HepG2 (cell line): ENCODE data around the gene DUSP5. TPM values are rescaled to one million over a fixed set of nuclear protein-coding genes. Genes with fewer than 3 reads are reported as not detected.

Experiments used
- ATAC-seq: fragments of 200-7000 bp; cut with Tn5 transposase; 3 replicates; pipeline ENCODE4 v1.9.1; 2020; ENCODE audit warnings: mild to moderate bottlenecking, moderate library complexity
- BruUV-seq: library from RNA; stranded (reverse); fragments of 400-500 nt; replicated peaks from 2 replicates; lab custom pipeline; 2021; lab: Mats Ljungman, UMichigan
- CTCF ChIA-PET: fragments of 300-600 bp; formaldehyde crosslinking; extraction: SDS; loops from one replicate; lab custom pipeline; 2021; ENCODE audit warnings: low total read pairs, inconsistent platforms, low intra/inter-chr PET ratio; lab: Yijun Ruan, JAX
- POLR2A ChIA-PET: fragments of 350-600 bp; sonication (Branson Sonifier 250); formaldehyde crosslinking; loops from one replicate; lab custom pipeline; 2020; ENCODE audit warnings: antibody characterized with exemption, inconsistent platforms; lab: Yijun Ruan, JAX
- DNase-seq: peaks from one replicate; pipeline ENCODE4 v3.0.0-alpha.2; 2015; ENCODE audit warnings: low spot score
- FAIRE-seq: peaks from 3 replicates; lab custom pipeline; 2011; peaks lifted over from hg19 to GRCh38; lab: Jason Lieb, UNC
- H2AFZ ChIP-seq: one replicate; pipeline ENCODE4 v1.6.1; 2011; ENCODE audit warnings: low read length, inconsistent platforms
- H3K27ac ChIP-seq: fragments of 300-600 bp; 3 replicates; pipeline ENCODE4 v1.8.0; 2011; ENCODE audit warnings: mixed run types, mild to moderate bottlenecking, mixed read lengths, low read length, inconsistent platforms; ENCODE audit not compliant: insufficient read depth; ENCODE audit errors: extremely low read length
- H3K27me3 ChIP-seq, 2 experiments: fragments of 200-600 bp in 1 of 2; 2 replicates in 1 of 2; 3 replicates in 1 of 2; pipeline versions ENCODE4 v1.6.0 to v1.8.0; 2011; ENCODE audit warnings: low read length in 2 of 2, mild to moderate bottlenecking in 2 of 2, moderate library complexity in 2 of 2, inconsistent platforms in 1 of 2; ENCODE audit not compliant: insufficient read depth in 2 of 2, control insufficient read depth in 1 of 2
- H3K36me3 ChIP-seq, 2 experiments: fragments of 200-600 bp in 1 of 2; replicated peaks in 1 of 2; 2 replicates in 1 of 2; 3 replicates in 1 of 2; pipeline versions ENCODE4 v1.5.1 to v1.8.0; 2011; ENCODE audit warnings: low read length in 2 of 2, inconsistent platforms in 1 of 2; ENCODE audit not compliant: insufficient read depth in 2 of 2, control insufficient read depth in 1 of 2
- H3K4me1 ChIP-seq: 2 replicates; pipeline ENCODE4 v1.5.1; 2012; ENCODE audit warnings: low read length, inconsistent platforms; ENCODE audit not compliant: insufficient read depth
- H3K4me2 ChIP-seq: 2 replicates; pipeline ENCODE4 v1.6.0; 2011; ENCODE audit warnings: low read depth, low read length, inconsistent platforms
- H3K4me3 ChIP-seq, 3 experiments: fragments of 200-600 bp in 1 of 3; sonication (generic), shearing (Covaris generic) in 1 of 3; replicated peaks in 1 of 3; 2 replicates each; pipeline ENCODE4 v1.5.1; 2011 to 2016; ENCODE audit warnings: low read length in 3 of 3, inconsistent platforms in 2 of 3, low read depth in 2 of 3, mild to moderate bottlenecking in 2 of 3, control low read depth in 1 of 3, mixed read lengths in 1 of 3; ENCODE audit not compliant: insufficient read depth in 1 of 3
- H3K79me2 ChIP-seq: one replicate; pipeline ENCODE4 v1.6.1; 2011; ENCODE audit warnings: low read length, inconsistent platforms; ENCODE audit not compliant: insufficient read depth
- H3K9ac ChIP-seq: 2 replicates; pipeline ENCODE4 v1.6.0; 2011; ENCODE audit warnings: mild to moderate bottlenecking, low read depth, low read length, inconsistent platforms; ENCODE audit not compliant: insufficient read depth
- H3K9me3 ChIP-seq: 2 replicates; pipeline ENCODE4 v1.5.1; 2012; ENCODE audit warnings: mild to moderate bottlenecking, low read length
- H4K20me1 ChIP-seq: 2 replicates; pipeline ENCODE4 v1.6.0; 2011; ENCODE audit warnings: inconsistent platforms, mild to moderate bottlenecking, low read length, moderate library complexity; ENCODE audit not compliant: insufficient read depth
- ARNT2 ChIP-seq: sonication (generic); formaldehyde crosslinking; IDR thresholded peaks from 2 replicates; pipeline ENCODE4 v1.8.0; 2022; ENCODE audit warnings: mild to moderate bottlenecking, low read depth, missing genetic modification reagents, moderate library complexity
- CEBPB ChIP-seq: IDR thresholded peaks from 2 replicates; pipeline ENCODE4 v1.6.1; 2011; ENCODE audit warnings: low read depth, low read length, improper control_type of control experiment, borderline replicate concordance
- JDP2 ChIP-seq: sonication (generic); formaldehyde crosslinking; IDR thresholded peaks from 2 replicates; pipeline ENCODE4 v1.8.1; 2022; ENCODE audit warnings: missing genetic modification reagents, borderline replicate concordance
- KMT2B ChIP-seq: IDR thresholded peaks from 2 replicates; pipeline ENCODE4 v1.6.1; 2016; ENCODE audit warnings: missing genetic modification reagents, missing compliant biosample characterization
- RAD21 ChIP-seq: fragments of 450-650 bp; formaldehyde crosslinking; IDR thresholded peaks from 2 replicates; pipeline ENCODE4 v1.5.0; 2020; ENCODE audit warnings: mild to moderate bottlenecking
- SMC3 ChIP-seq: IDR thresholded peaks from 2 replicates; pipeline ENCODE4 v1.6.1; 2011; ENCODE audit warnings: low read length, improper control_type of control experiment
- SPEN ChIP-seq: sonication (generic); formaldehyde crosslinking; IDR thresholded peaks from 2 replicates; pipeline ENCODE4 v1.5.1; 2020; ENCODE audit warnings: low read depth, mild to moderate bottlenecking, missing genetic modification reagents
- STAG1 ChIP-seq: sonication (generic); formaldehyde crosslinking; IDR thresholded peaks from 2 replicates; pipeline ENCODE4 v1.4.0; 2020; ENCODE audit warnings: missing genetic modification reagents
- SYNCRIP ChIP-seq: fragments of 200-400 bp; formaldehyde crosslinking; IDR thresholded peaks from 2 replicates; pipeline ENCODE4 v1.6.1; 2018; ENCODE audit warnings: mild to moderate bottlenecking, low read depth, low read length; ENCODE audit not compliant: insufficient read depth
- ZNF124 ChIP-seq: sonication (generic); formaldehyde crosslinking; IDR thresholded peaks from 2 replicates; pipeline ENCODE4 v1.4.0; 2020; ENCODE audit warnings: missing genetic modification reagents
- ZNF232 ChIP-seq: sonication (generic); formaldehyde crosslinking; IDR thresholded peaks from 2 replicates; pipeline ENCODE4 v1.4.0; 2020; ENCODE audit warnings: missing genetic modification reagents, borderline replicate concordance
- WGBS: methylation state at CpG from one replicate; pipeline ENCODE4 v1.1.6; 2017; ENCODE audit warnings: low lambda C conversion rate; 5-methylcytosine and 5-hydroxymethylcytosine counted together
- in situ Hi-C: cut with HindIII; loops from 2 replicates; pipeline ENCODE4 v1.10.0; 2017; ENCODE audit warnings: low pct_unique_long_range_greater_than_20kb; ENCODE audit not compliant: extremely low pct_ligation_motif_present
- intact Hi-C: fragments of 100-400 bp; cut with micrococcal nuclease; formaldehyde crosslinking; loops from one replicate; pipeline ENCODE4 v1.10.0; 2022; ENCODE audit not compliant: unreplicated experiment
- polyA plus RNA-seq, 8 experiments: library from polyadenylated mRNA; depleted of rRNA in 3 of 8; stranded (reverse) in 7 of 8; unstranded in 1 of 8; fragments of >200 nt; fragmentation: Illumina TruSeq in 4 of 8; extraction: Trizol in 4 of 8; gene quantifications; 2 replicates each; pipeline versions ENCODE4 v1.2.1 to v1.2.3, GENCODE V29; 2011 to 2016; ENCODE audit warnings: low read depth in 4 of 8, missing spikeins in 1 of 8, mixed read lengths in 1 of 8; ENCODE audit not compliant: insufficient read depth in 1 of 8
- total RNA-seq, 5 experiments: library from RNA; depleted of rRNA; stranded (reverse); fragments of >200 nt; fragmentation: Illumina TruSeq; extraction: Trizol; gene quantifications; 2 replicates each; pipeline ENCODE4 v1.2.3, GENCODE V29; 2016; ENCODE audit warnings: low read depth in 1 of 5
- TF ChIP-seq, protein P1 (sequence below): sonication (generic); formaldehyde crosslinking; IDR thresholded peaks from 2 replicates; pipeline ENCODE4 v1.4.0; 2020; ENCODE audit warnings: missing genetic modification reagents, borderline replicate concordance
- TF ChIP-seq, protein P2 (sequence below): sonication (generic); formaldehyde crosslinking; IDR thresholded peaks from 2 replicates; pipeline ENCODE4 v1.9.0; 2021; ENCODE audit warnings: missing genetic modification reagents, mild to moderate bottlenecking, borderline replicate concordance
- TF ChIP-seq, protein P3 (sequence below): sonication (generic); formaldehyde crosslinking; IDR thresholded peaks from 2 replicates; pipeline ENCODE4 v1.5.0; 2020; ENCODE audit warnings: mild to moderate bottlenecking, missing genetic modification reagents, moderate library complexity

Gene DUSP5
- total and polyA plus RNA-seq, 2 of the 13 experiments (the other 11 are each of a cell fraction or from before 2014, with no cell fraction given) = 1.4 to 3.7 TPM

DNA sequence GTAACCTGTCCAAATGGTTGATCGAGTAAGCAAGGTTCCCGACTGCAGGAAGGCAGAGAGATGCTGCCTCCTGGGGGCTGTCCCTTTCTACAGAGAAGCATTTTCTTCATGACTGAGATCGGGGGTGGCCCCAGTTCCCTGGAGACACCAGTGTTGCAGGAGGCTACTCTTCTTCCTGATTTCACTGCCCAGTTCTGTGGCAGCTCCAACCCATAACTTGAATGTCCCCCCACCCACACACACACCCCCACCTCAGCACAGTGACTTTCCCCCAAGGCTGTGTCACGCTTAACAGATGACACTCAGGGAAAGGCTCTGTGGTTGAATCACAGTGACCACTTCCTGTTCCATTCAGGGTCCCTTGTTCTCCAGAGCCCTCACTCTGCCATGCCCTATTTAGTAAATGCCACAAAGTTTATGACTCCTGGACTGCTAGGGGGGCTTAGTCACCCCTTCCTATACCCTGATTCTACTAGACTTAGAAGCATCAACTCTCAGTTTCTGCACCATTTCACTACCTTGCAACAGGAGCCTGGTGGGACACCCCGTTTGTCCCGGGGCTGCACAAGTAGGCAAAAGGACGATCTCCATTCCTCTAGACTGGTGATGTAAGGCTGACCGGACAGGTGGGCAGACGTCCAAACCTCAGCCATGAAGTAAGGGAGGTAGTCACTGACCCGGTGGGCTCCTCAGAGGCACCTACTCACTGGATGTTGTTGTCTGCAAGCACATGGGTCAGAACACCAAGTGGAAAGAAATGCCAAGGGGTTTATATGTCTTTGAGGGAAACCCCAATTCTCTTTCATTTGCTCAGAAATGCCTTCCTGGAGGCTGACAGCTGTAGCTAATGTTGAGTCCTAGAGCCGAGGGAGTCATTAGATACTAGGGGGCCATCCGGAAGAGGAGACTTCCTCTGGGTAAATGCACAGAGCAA, 38.5 kb downstream of the DUSP5 start:
- H3K4me3 ChIP-seq = no peak overlapping the region
- POLR2A ChIA-PET = no interaction called here
- FAIRE-seq (no peak), DNase-seq (peak; percentile 20), ATAC-seq (peak; percentile 73)
- in situ Hi-C loops (no loop called here), intact Hi-C loops (no loop called here)
- no peaks in the 10 kb centered on the region for H3K9me3 ChIP-seq
- no peaks in the 10 kb centered on the region for H3K36me3 ChIP-seq
- H4K20me1 ChIP-seq = no peaks in the 10 kb centered on the region
- H3K27ac ChIP-seq = no peak overlapping the region
- H3K79me2 ChIP-seq = no peaks in the 10 kb centered on the region
- CTCF ChIA-PET = interaction anchor here (1.4 to 1.7 kb wide), 2 partner anchors 182 to 225 kb away, joined by 3 to 7 read pairs; no protein-coding TSS in a partner anchor
- H3K9ac ChIP-seq = no peak overlapping the region
- no TSS peak for BruUV-seq
- H3K27me3 ChIP-seq = peaks cover 1 to 8% of the 10 kb centered on the region in 2 experiments; a peak in 2 of 5 replicates
- TF ChIP-seq SYNCRIP (no peak), STAG1 (CRISPR knock-in tag) (peak; percentile 71), SMC3 (peak; percentile 63; the same call in 1 of the 2 replicates), SPEN (CRISPR knock-in tag) (no peak), RAD21 (CRISPR knock-in tag) (0 out of 2 replicates have a peak, but pooled peaks have one; percentile 18), CEBPB (no peak), JDP2 (CRISPR knock-in tag) (no peak), ARNT2 (CRISPR knock-in tag) (no peak), KMT2B (CRISPR knock-in tag) (no peak), ZNF124 (CRISPR knock-in tag) (no peak), ZNF232 (no peak)
- TF ChIP-seq, protein P1, sequence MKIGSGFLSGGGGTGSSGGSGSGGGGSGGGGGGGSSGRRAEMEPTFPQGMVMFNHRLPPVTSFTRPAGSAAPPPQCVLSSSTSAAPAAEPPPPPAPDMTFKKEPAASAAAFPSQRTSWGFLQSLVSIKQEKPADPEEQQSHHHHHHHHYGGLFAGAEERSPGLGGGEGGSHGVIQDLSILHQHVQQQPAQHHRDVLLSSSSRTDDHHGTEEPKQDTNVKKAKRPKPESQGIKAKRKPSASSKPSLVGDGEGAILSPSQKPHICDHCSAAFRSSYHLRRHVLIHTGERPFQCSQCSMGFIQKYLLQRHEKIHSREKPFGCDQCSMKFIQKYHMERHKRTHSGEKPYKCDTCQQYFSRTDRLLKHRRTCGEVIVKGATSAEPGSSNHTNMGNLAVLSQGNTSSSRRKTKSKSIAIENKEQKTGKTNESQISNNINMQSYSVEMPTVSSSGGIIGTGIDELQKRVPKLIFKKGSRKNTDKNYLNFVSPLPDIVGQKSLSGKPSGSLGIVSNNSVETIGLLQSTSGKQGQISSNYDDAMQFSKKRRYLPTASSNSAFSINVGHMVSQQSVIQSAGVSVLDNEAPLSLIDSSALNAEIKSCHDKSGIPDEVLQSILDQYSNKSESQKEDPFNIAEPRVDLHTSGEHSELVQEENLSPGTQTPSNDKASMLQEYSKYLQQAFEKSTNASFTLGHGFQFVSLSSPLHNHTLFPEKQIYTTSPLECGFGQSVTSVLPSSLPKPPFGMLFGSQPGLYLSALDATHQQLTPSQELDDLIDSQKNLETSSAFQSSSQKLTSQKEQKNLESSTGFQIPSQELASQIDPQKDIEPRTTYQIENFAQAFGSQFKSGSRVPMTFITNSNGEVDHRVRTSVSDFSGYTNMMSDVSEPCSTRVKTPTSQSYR = no peak
- TF ChIP-seq, protein P2, sequence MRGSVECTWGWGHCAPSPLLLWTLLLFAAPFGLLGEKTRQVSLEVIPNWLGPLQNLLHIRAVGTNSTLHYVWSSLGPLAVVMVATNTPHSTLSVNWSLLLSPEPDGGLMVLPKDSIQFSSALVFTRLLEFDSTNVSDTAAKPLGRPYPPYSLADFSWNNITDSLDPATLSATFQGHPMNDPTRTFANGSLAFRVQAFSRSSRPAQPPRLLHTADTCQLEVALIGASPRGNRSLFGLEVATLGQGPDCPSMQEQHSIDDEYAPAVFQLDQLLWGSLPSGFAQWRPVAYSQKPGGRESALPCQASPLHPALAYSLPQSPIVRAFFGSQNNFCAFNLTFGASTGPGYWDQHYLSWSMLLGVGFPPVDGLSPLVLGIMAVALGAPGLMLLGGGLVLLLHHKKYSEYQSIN (CRISPR knock-in tag) = no peak
- TF ChIP-seq, protein P3, sequence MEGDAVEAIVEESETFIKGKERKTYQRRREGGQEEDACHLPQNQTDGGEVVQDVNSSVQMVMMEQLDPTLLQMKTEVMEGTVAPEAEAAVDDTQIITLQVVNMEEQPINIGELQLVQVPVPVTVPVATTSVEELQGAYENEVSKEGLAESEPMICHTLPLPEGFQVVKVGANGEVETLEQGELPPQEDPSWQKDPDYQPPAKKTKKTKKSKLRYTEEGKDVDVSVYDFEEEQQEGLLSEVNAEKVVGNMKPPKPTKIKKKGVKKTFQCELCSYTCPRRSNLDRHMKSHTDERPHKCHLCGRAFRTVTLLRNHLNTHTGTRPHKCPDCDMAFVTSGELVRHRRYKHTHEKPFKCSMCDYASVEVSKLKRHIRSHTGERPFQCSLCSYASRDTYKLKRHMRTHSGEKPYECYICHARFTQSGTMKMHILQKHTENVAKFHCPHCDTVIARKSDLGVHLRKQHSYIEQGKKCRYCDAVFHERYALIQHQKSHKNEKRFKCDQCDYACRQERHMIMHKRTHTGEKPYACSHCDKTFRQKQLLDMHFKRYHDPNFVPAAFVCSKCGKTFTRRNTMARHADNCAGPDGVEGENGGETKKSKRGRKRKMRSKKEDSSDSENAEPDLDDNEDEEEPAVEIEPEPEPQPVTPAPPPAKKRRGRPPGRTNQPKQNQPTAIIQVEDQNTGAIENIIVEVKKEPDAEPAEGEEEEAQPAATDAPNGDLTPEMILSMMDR = peak; percentile 53
- no peak overlapping the region for H2AFZ ChIP-seq
- no peak overlapping the region; the same call in 1 of the 2 replicates for H3K4me2 ChIP-seq
- H3K4me1 ChIP-seq = no peaks in the 10 kb centered on the region
- 20% methylated on average over 7 of the region's 12 CpGs for WGBS
